ENCODE results near the gene TLR2. TPM values are rescaled to one million over a fixed set of nuclear protein-coding genes. Genes with fewer than 3 reads are reported as not detected.

TLR2 gene
- total and polyA plus RNA-seq, 2 of the 4 experiments (the other 2 are of a cell fraction), result under 0.01 to 0.03 TPM

DNA sequence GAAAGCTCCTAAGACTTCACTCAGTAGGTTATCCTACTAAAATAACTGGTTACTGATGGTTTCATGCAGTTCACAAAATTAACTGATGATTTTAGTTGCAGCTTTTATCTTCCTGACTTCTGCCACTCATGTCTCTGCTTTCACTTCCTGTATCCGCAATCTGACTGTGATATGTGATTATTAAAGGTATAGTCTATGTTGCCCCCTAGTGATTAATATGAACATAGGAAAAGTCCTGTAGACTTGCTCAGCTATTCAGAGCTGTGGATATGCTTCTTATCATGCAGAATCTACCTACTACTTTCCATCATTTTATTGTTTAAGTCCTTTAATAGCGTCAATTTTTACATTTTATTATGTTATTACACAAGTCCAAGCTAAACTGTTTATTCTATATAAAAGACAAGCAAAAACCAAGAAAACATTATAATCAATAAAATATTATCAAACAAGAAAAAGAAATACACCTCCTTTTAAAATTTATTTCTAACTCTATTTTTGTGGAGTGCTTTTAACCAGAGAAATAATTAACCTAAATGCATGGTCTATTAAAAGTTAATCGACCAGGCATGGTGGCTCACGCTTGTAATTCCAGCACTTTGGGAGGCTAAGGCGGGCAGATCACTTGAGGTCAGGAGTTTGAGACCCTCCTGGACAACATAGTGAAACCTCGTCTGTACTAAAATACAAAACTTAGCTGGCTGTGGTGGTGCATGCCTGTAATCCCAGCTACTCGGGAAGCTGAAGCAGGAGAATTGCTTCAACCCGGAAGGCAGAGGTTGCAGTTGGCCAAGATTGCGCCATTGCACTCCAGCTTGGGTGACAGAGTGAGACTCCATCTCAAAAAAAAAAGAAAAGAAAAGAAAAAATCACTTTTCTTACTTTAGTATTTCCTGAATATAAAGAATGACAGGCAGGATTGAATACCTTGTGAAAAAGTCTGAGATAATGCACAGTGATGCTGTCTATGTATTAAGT lies 40.4 kb upstream of the TLR2 start:
- dilution Hi-C loops (cut with HindIII; ENCODE audit: low sequenced_read_pairs, unreplicated experiment) (no loop called here), in situ Hi-C loops (cut with MboI; ENCODE audit: low sequenced_read_pairs) (no loop called here), intact Hi-C loops (cut with micrococcal nuclease) (loop anchor here (2.0 kb wide), 2 partner anchors 299 to 501 kb away; partner anchors contain the start of gene MND1)
- H4K20me1 ChIP-seq (ENCODE audit: insufficient read depth, low read length), result no peaks in the 10 kb centered on the region
- no peak overlapping the region for H2BK5ac ChIP-seq (ENCODE audit: low read depth, low read length, poor library complexity, severe bottlenecking)
- H2BK120ac ChIP-seq (ENCODE audit: low read depth, low read length), result no peak overlapping the region
- no peaks in the 10 kb centered on the region for H3K36me3 ChIP-seq (ENCODE audit: control insufficient read depth, insufficient read depth, low read length)
- peak overlapping the region; percentile 34 for H4K5ac ChIP-seq (ENCODE audit: low read depth, low read length)
- no peak overlapping the region for H2AFZ ChIP-seq (replicated peaks; ENCODE audit: low read length, poor library complexity)
- H2BK15ac ChIP-seq (ENCODE audit: low read depth, low read length), result no peak overlapping the region
- H3K9me1 ChIP-seq (ENCODE audit: insufficient read depth, low read length), result no peaks in the 10 kb centered on the region
- H3K4ac ChIP-seq (ENCODE audit: low read depth, low read length), result no peak overlapping the region
- BruUV-seq (replicated peaks), result no TSS peak
- ChIA-PET POLR2A (ENCODE audit: unreplicated experiment) (no interaction called here), CTCF (interaction anchor here (0.7 to 1.8 kb wide), 11 partner anchors 11 to 497 kb away, joined by 3 to 9 read pairs (median 3); partner anchors contain the start of gene TMEM131L)
- H3K4me1 ChIP-seq (ENCODE audit: control insufficient read depth, insufficient read depth, low read length), result no peaks in the 10 kb centered on the region
- no peaks in the 10 kb centered on the region; the same call in 1 of the 2 replicates for H3K27me3 ChIP-seq (ENCODE audit: control insufficient read depth, insufficient read depth, low read length)
- H4K8ac ChIP-seq (ENCODE audit: low read depth in 2 of 2, low read length in 2 of 2), result peak overlapping the region in 1 of 2 experiments; percentile 49; a peak in 1 of 4 replicates
- 94% methylated on average over 3 of the region's 9 CpGs; no CpG with 5 or more reads in 1 of the 2 experiments for WGBS, 2 experiments (ENCODE audit: extremely low coverage in 2 of 2, insufficient read length in 1 of 2)
- no peak overlapping the region for H2AK5ac ChIP-seq (ENCODE audit: low read depth, low read length)
- H3K56ac ChIP-seq (ENCODE audit: extremely low read depth, insufficient read depth, low read length), result no peak overlapping the region
- H3K9me3 ChIP-seq (ENCODE audit: control insufficient read depth, insufficient read depth, low read length), result peaks cover 3% of the 10 kb centered on the region
- H3K9ac ChIP-seq (ENCODE audit: low read depth, low read length), result no peak overlapping the region
- peak; percentile 93 for ATAC-seq (ENCODE audit: low read depth)
- H3K79me1 ChIP-seq (ENCODE audit: low read depth in 1 of 2, low read length in 2 of 2), result no peaks in the 10 kb centered on the region
- H3K14ac ChIP-seq (replicated peaks; ENCODE audit: low read depth, low read length), result no peak overlapping the region
- no peak overlapping the region for H2AK9ac ChIP-seq (replicated peaks; ENCODE audit: low read depth, low read length, poor library complexity)
- no peak overlapping the region for H3K4me3 ChIP-seq (ENCODE audit: insufficient read depth, low read depth, low read length)
- TF ChIP-seq, protein P1, sequence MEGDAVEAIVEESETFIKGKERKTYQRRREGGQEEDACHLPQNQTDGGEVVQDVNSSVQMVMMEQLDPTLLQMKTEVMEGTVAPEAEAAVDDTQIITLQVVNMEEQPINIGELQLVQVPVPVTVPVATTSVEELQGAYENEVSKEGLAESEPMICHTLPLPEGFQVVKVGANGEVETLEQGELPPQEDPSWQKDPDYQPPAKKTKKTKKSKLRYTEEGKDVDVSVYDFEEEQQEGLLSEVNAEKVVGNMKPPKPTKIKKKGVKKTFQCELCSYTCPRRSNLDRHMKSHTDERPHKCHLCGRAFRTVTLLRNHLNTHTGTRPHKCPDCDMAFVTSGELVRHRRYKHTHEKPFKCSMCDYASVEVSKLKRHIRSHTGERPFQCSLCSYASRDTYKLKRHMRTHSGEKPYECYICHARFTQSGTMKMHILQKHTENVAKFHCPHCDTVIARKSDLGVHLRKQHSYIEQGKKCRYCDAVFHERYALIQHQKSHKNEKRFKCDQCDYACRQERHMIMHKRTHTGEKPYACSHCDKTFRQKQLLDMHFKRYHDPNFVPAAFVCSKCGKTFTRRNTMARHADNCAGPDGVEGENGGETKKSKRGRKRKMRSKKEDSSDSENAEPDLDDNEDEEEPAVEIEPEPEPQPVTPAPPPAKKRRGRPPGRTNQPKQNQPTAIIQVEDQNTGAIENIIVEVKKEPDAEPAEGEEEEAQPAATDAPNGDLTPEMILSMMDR (conservative IDR thresholded peaks at IDR 0.05; ENCODE audit: low read depth, low read length), result peak; percentile 53
- TF ChIP-seq, protein P2, sequence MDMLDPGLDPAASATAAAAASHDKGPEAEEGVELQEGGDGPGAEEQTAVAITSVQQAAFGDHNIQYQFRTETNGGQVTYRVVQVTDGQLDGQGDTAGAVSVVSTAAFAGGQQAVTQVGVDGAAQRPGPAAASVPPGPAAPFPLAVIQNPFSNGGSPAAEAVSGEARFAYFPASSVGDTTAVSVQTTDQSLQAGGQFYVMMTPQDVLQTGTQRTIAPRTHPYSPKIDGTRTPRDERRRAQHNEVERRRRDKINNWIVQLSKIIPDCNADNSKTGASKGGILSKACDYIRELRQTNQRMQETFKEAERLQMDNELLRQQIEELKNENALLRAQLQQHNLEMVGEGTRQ (IDR thresholded peaks at IDR 0.05; ENCODE audit: low read depth, low read length), result no peak
- no peak for TF ChIP-seq CHD1 (IDR thresholded peaks at IDR 0.05; ENCODE audit: low read depth, low read length)
- TF ChIP-seq MXI1 (IDR thresholded peaks at IDR 0.05; ENCODE audit: borderline replicate concordance, low read depth, low read length), result no peak
- TF ChIP-seq SMC3 (IDR thresholded peaks at IDR 0.05; ENCODE audit: low read depth, low read length), result 0 out of 2 replicates have a peak, but pooled peaks have one; percentile 31
- TF ChIP-seq MAZ (IDR thresholded peaks at IDR 0.05; ENCODE audit: borderline replicate concordance, low read depth, low read length), result no peak
- TF ChIP-seq FOS (IDR thresholded peaks at IDR 0.05; ENCODE audit: low read depth, low read length), result no peak
- no peak for TF ChIP-seq NFE2L2 (IDR thresholded peaks at IDR 0.05; ENCODE audit: low read depth, low read length)
- TF ChIP-seq RCOR1 (IDR thresholded peaks at IDR 0.05; ENCODE audit: insufficient replicate concordance, low read length), result no peak
- TF ChIP-seq BHLHE40 (IDR thresholded peaks at IDR 0.05; ENCODE audit: low read depth, low read length), result no peak
- no peak for TF ChIP-seq MAFK (IDR thresholded peaks at IDR 0.05; ENCODE audit: low read depth, low read length)
- TF ChIP-seq, protein P3, sequence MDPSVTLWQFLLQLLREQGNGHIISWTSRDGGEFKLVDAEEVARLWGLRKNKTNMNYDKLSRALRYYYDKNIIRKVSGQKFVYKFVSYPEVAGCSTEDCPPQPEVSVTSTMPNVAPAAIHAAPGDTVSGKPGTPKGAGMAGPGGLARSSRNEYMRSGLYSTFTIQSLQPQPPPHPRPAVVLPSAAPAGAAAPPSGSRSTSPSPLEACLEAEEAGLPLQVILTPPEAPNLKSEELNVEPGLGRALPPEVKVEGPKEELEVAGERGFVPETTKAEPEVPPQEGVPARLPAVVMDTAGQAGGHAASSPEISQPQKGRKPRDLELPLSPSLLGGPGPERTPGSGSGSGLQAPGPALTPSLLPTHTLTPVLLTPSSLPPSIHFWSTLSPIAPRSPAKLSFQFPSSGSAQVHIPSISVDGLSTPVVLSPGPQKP (IDR thresholded peaks at IDR 0.05; ENCODE audit: borderline replicate concordance, low read depth, low read length), result no peak
- peak; percentile 47 for TF ChIP-seq RAD21 (IDR thresholded peaks at IDR 0.05; ENCODE audit: low read length)
- H3K4me2 ChIP-seq (ENCODE audit: low read depth, low read length), result peak overlapping the region; percentile 14; the same call in 1 of the 2 replicates
- no peak overlapping the region for H3K18ac ChIP-seq (ENCODE audit: low read depth, low read length)
- no peak overlapping the region for H2BK20ac ChIP-seq (ENCODE audit: low read depth, low read length)
- no peak overlapping the region for H3K27ac ChIP-seq (ENCODE audit: insufficient read depth, low read length)
- DNase-seq, result peak; percentile 59
- no peak overlapping the region for H3K23ac ChIP-seq (ENCODE audit: low read depth, low read length)
- H4K91ac ChIP-seq (ENCODE audit: insufficient read depth, low read depth, low read length), result no peak overlapping the region

All from IMR-90 (cell line).